VCaP (cell line): ENCODE measurements around the gene CRKL.
"Not testable (repeated sequence)": the region's sequence is repeated elsewhere in the genome, so short reads cannot be mapped to it uniquely, and the experiment has no call there.

Experiments used
- H3K27ac ChIP-seq: fragments of 450-650 bp; 2 replicates; pipeline ENCODE4 v1.5.1; 2017
- CTCF ChIP-seq: fragments of 450-650 bp; conservative IDR thresholded peaks from 2 replicates; pipeline ENCODE4 v1.5.1; 2017; ENCODE audit warnings: mild to moderate bottlenecking, moderate library complexity

CRKL gene

GRCh38 chr22:20889904-20890540 is 27.2 kb upstream of the CRKL start:
- no peak overlapping the region for H3K27ac ChIP-seq
- no peak for TF ChIP-seq CTCF

DNA sequence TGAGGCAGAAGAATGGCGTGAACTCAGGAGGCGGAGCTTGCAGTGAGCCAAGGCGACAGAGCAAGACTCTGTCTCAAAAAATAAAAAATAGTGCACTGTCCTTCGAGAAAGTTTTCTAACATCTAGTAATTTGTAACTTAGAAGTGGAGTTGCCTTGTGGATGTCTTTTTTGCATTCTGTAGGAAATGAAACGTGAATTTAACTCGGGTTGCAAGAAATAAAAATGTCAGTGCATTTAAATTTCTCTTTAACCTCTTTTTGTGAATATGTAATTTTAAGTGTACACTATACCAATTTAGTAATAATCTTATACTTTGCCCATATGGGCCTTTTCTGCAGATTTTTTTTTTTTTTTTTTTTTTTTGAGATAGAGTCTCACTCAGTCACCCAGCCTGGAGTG is 26.2 kb upstream of the CRKL start:
- no peak for TF ChIP-seq CTCF
- no peak overlapping the region for H3K27ac ChIP-seq

GRCh38 chr22:20897737-20898136 is 19.5 kb upstream of the CRKL start:
- not testable (repeated sequence) for H3K27ac ChIP-seq

- H3K27ac ChIP-seq, result no peak overlapping the region
- no peak for TF ChIP-seq CTCF
Observed at GRCh38 chr22:20899827-20900423, 17.3 kb upstream of the CRKL start.

DNA sequence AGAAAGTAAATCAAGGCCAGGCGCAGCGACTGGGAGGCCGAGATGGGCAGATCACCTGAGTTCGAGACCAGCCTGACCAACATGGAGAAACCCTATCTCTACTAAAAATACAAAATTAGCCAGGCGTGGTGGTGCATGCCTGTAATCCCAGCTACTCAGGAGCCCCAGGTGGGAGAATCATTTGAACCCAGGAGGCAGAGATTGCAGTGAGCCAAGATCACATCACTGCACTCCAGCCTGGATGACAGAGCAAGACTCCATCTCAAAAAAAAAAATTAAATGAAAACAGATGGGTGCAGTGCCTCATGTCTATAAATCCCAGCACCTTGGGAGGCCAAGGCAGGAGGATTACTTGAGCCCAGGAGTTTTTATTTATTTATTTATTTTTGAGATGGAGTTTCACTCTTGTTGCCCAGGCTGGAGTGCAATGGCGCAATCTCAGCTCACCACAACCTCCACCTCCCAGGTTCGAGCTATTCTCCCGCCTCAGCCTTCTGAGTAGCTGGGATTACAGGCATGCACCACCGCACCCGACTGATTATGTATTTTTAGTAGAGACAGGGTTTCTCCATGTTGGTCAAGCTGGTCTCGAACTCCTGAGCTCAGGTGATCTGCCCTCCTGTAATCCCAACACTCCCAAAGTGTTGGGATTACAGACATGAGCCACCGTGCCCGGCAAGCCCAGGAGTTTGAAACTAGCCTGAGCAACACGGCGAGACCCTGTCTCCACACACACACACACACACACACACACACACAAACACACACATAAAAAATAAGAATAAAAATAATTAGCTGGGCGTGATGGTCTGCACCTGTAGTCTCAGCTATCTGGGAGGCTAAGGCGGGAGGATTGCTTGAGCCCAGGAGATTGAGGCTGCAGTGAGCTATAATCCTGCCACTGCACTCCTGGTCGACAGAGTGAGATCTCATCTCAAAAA is 15.8 kb upstream of the CRKL start:
- H3K27ac ChIP-seq, result not testable (repeated sequence)

GRCh38 chr22:20903093-20903492 is 14.1 kb upstream of the CRKL start:
- no peak for TF ChIP-seq CTCF
- H3K27ac ChIP-seq, result no peak overlapping the region

- H3K27ac ChIP-seq, result no peak overlapping the region
- TF ChIP-seq CTCF, result no peak
Observed at GRCh38 chr22:20904008-20904979, 12.9 kb upstream of the CRKL start.

DNA sequence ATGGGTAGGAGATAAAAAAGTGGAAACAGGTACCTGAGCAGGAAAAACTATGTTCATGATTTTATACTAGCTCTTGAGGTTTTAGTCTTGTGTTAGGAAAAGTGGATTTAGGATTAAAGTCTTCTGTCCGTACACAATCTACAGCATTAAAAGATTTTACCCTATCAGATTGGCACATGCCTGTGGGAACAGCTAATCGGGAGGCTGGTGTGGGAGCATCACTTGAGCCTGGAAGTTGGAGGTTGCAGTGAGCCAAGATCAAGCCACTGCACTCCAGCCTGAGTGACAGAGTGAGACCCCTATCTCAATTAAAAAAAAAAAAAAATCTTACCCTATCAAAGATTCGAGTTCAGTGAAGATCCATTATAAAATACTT is 12.2 kb upstream of the CRKL start:
- H3K27ac ChIP-seq, result no peak overlapping the region
- no peak for TF ChIP-seq CTCF
